Ovary (tissue), 9 donors: Measurements from ENCODE around the gene CTNNA3. TPM values are rescaled to one million over a fixed set of nuclear protein-coding genes. Genes with fewer than 3 reads are reported as not detected.

Experiments used
- DNase-seq, 5 donors: peaks; one replicate each; pipeline ENCODE4 v3.0.0-alpha.2; 2019 to 2020
- H3K27ac ChIP-seq, 2 donors: fragments of 200-600 bp; one replicate each; pipeline versions ENCODE4 v1.5.1 to v1.8.0; 2019 to 2022
- H3K27me3 ChIP-seq: fragments of 200-600 bp; one replicate; pipeline ENCODE4 v1.8.0; 2022
- H3K36me3 ChIP-seq: fragments of 200-600 bp; sonication (generic); one replicate; pipeline ENCODE4 v1.5.1; 2019
- H3K4me1 ChIP-seq: one replicate; pipeline ENCODE4 v1.8.1; 2013; ENCODE audit warnings: mild to moderate bottlenecking, moderate library complexity; ENCODE audit not compliant: insufficient read depth
- H3K4me3 ChIP-seq: fragments of 200-600 bp; sonication (generic); one replicate; pipeline ENCODE4 v1.5.1; 2017
- H3K9me3 ChIP-seq, 2 donors: fragments of 200-600 bp in 1 of 2; sonication (generic) in 1 of 2; one replicate each; pipeline versions ENCODE4 v1.5.1 to v1.8.1; 2013 to 2019; ENCODE audit warnings: mild to moderate bottlenecking in 1 of 2, moderate library complexity in 1 of 2
- CTCF ChIP-seq, 3 donors: fragments of 450-650 bp in 2 of 3; fragments of 200-600 bp in 1 of 3; IDR thresholded peaks; one replicate each; pipeline versions ENCODE4 v1.5.1 to v1.8.0; 2016 to 2022; ENCODE audit warnings: antibody characterized with exemption in 3 of 3, mild to moderate bottlenecking in 1 of 3
- EP300 ChIP-seq: sonication (generic); formaldehyde crosslinking; IDR thresholded peaks from one replicate; pipeline ENCODE4 v1.6.1; 2017; ENCODE audit warnings: antibody characterized with exemption
- POLR2A ChIP-seq: fragments of 450-650 bp; IDR thresholded peaks from one replicate; pipeline ENCODE4 v1.6.1; 2017; ENCODE audit warnings: antibody characterized with exemption, mild to moderate bottlenecking, moderate library complexity
- WGBS, 3 donors: extraction: QIAGEN DNeasy Blood & Tissue Kit in 1 of 3; methylation state at CpG; one replicate each; pipeline versions ENCODE4 v1.1.5 to v1.1.7; 2013 to 2017; 5-methylcytosine and 5-hydroxymethylcytosine counted together
- intact Hi-C, 4 donors: fragments of 100-400 bp; cut with DNase I; formaldehyde crosslinking; loops; one replicate each; pipeline versions ENCODE4 v1.11.0 to v1.15.1; 2022 to 2023
- polyA plus RNA-seq, 2 donors: library from polyadenylated mRNA; stranded (reverse); fragments of 200-250 nt in 1 of 2; fragments of 350-450 nt in 1 of 2; fragmentation: Illumina TruSeq in 1 of 2; extraction: RNeasy Lipid Tissue Mini Kit (QIAGEN cat#74804) in 1 of 2; gene quantifications; one replicate each; pipeline ENCODE4 v1.2.3, GENCODE V29; 2013 to 2014
- total RNA-seq, 7 donors: library from RNA; depleted of rRNA in 2 of 7; stranded (reverse); fragments of >200 nt in 2 of 7; fragmentation: NEBNext Ultra II Directional in 3 of 7; extraction: Animal tissue kit (Norgen Biotek cat#: 25700) in 3 of 7; gene quantifications; one replicate each; pipeline versions ENCODE4 v1.1.0 to v1.2.4, GENCODE V29; 2016 to 2023
- donor health status: DM: no; HTN: no; CAD: no; lungs with moderate emphysema.
- donor health status: DM: no; HTN: no; CAD: no.
- donor health status: Bipolar disorder and iron deficiency.
- donor health status: DM: yes; HTN: yes; CAD: no.
- donor health status: DM: no; HTN: no; CAD: no.
- donor health status: DM: yes; HTN: yes; CAD: no.

The CTNNA3 gene
- total and polyA plus RNA-seq, 9 donors = 1.9 to 9.7 (median 4.0) TPM

- H3K27me3 ChIP-seq = no peaks in the 10 kb centered on the region
- TF ChIP-seq EP300 (no peak), POLR2A (no peak)
- no peaks in the 10 kb centered on the region for H3K36me3 ChIP-seq
- no peak overlapping the region for H3K27ac ChIP-seq
- intact Hi-C loops = no loop called here
- no peak for DNase-seq
- H3K4me3 ChIP-seq = no peak overlapping the region
- H3K9me3 ChIP-seq = no peaks in the 10 kb centered on the region
- no peaks in the 10 kb centered on the region for H3K4me1 ChIP-seq
Observed at GRCh38 chr10:66869635-66870034, 826.4 kb downstream of the CTNNA3 start.

- intact Hi-C loops = no loop called here
- H3K27ac ChIP-seq = no peak overlapping the region
- 88 to 90% (median 89%) methylated on average over 4 of the region's 4 CpGs for WGBS, 3 donors
Observed at GRCh38 chr10:66862687-66863258, 833.2 kb downstream of the CTNNA3 start.

GRCh38 chr10:66860376-66860945 is 835.5 kb downstream of the CTNNA3 start:
- H3K27me3 ChIP-seq = no peaks in the 10 kb centered on the region
- no peaks in the 10 kb centered on the region for H3K9me3 ChIP-seq
- no peaks in the 10 kb centered on the region for H3K36me3 ChIP-seq
- TF ChIP-seq CTCF (IDR thresholded peaks at IDR 0.05) = no peak
- intact Hi-C loops = no loop called here
- DNase-seq = no peak
- H3K4me1 ChIP-seq = no peaks in the 10 kb centered on the region
- 47 to 68% (median 67%) methylated on average over 2 of the region's 2 CpGs for WGBS, 3 donors
- H3K4me3 ChIP-seq = no peak overlapping the region
- H3K27ac ChIP-seq = no peak overlapping the region

More at GRCh38 chr10:66862687-66863258, 833.2 kb downstream of the CTNNA3 start:
- H3K9me3 ChIP-seq = no peaks in the 10 kb centered on the region
- H3K27me3 ChIP-seq = no peaks in the 10 kb centered on the region
- no peak overlapping the region for H3K4me3 ChIP-seq
- no peaks in the 10 kb centered on the region for H3K4me1 ChIP-seq
- TF ChIP-seq EP300 (no peak), CTCF (IDR thresholded peaks at IDR 0.05) (no peak)
- no peaks in the 10 kb centered on the region for H3K36me3 ChIP-seq
- no peak for DNase-seq

GRCh38 chr10:66852811-66853210 is 843.2 kb downstream of the CTNNA3 start:
- WGBS, 3 donors = 63 to 79% (median 65%) methylated on average over 1 of the region's 1 CpG
- H3K27ac ChIP-seq = no peak overlapping the region
- H3K9me3 ChIP-seq = no peaks in the 10 kb centered on the region
- no peak for TF ChIP-seq EP300
- TF ChIP-seq CTCF (IDR thresholded peaks at IDR 0.05) = no peak
- no peak for TF ChIP-seq POLR2A
- H3K4me1 ChIP-seq = no peaks in the 10 kb centered on the region
- no peaks in the 10 kb centered on the region for H3K36me3 ChIP-seq
- intact Hi-C loops = no loop called here
- H3K27me3 ChIP-seq = no peaks in the 10 kb centered on the region
- no peak overlapping the region for H3K4me3 ChIP-seq
- no peak for DNase-seq

GRCh38 chr10:66848856-66849255 is 847.1 kb downstream of the CTNNA3 start:
- H3K36me3 ChIP-seq = no peaks in the 10 kb centered on the region
- no peak for TF ChIP-seq EP300
- TF ChIP-seq CTCF (IDR thresholded peaks at IDR 0.05) = no peak
- no peak for TF ChIP-seq POLR2A
- intact Hi-C loops = no loop called here
- no peak overlapping the region for H3K4me3 ChIP-seq
- H3K4me1 ChIP-seq = no peaks in the 10 kb centered on the region
- no peaks in the 10 kb centered on the region for H3K27me3 ChIP-seq
- no peak overlapping the region for H3K27ac ChIP-seq
- WGBS, 3 donors = 65 to 82% (median 77%) methylated on average over 3 of the region's 3 CpGs
- H3K9me3 ChIP-seq = no peaks in the 10 kb centered on the region
- no peak for DNase-seq
